ENCODE data around the gene ZNF500.

DNA sequence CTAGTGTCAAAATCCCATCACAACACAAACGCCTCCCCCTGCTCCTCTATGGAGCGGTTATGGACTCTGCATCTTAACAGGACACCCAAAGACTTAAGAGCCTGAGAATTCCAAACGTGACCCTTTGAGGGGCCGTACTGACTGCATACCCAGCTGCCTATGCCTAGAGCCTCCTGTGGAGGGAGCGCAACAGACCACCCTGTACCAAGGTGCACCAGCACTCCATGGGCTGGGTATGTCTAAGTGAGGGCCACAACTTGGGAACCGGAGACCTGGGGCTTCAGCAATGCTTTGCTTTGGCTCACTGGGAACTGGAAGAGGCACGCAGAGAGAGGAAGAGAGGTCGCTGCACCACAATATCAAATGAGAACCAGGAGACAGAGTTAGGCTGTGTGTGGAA, 38.3 kb downstream of the ZNF500 start:
- TF ChIP-seq POLR2A (IDR thresholded peaks at IDR 0.05), result no peak
- TF ChIP-seq, protein P1, sequence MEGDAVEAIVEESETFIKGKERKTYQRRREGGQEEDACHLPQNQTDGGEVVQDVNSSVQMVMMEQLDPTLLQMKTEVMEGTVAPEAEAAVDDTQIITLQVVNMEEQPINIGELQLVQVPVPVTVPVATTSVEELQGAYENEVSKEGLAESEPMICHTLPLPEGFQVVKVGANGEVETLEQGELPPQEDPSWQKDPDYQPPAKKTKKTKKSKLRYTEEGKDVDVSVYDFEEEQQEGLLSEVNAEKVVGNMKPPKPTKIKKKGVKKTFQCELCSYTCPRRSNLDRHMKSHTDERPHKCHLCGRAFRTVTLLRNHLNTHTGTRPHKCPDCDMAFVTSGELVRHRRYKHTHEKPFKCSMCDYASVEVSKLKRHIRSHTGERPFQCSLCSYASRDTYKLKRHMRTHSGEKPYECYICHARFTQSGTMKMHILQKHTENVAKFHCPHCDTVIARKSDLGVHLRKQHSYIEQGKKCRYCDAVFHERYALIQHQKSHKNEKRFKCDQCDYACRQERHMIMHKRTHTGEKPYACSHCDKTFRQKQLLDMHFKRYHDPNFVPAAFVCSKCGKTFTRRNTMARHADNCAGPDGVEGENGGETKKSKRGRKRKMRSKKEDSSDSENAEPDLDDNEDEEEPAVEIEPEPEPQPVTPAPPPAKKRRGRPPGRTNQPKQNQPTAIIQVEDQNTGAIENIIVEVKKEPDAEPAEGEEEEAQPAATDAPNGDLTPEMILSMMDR (IDR thresholded peaks at IDR 0.05), result no peak
- no peak for TF ChIP-seq POLR2AphosphoS5 (IDR thresholded peaks at IDR 0.05)

Measured in sigmoid colon (tissue), 4 donors.